ENCODE measurements around the gene WASF3.

DNA sequence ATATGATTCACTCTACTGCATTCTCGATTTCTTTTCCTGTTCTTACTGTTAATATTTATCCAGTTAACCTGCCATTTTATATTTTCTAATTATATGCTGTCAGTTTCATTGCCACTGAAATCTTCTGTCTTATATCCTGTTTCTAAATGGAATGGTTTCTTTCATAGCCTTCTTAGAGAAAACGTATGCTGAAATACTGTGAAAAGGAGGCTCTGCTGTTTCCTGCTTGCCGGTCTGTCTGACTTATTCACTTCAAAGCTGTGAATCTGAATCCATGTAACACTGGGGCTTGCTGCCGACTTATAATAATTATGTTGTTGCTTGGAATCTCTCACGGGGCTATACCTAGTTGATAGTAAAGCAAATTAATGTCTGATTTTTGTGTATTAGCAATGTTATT, 123.1 kb downstream of the WASF3 start:
- TF ChIP-seq CTCF (conservative IDR thresholded peaks at IDR 0.05 in 1 of 2, IDR thresholded peaks at IDR 0.05 in 1 of 2; ENCODE audit: extremely low read depth in 1 of 2, insufficient read depth in 1 of 2, low read depth in 1 of 2, low read length in 2 of 2) (no peak), EZH2 (IDR thresholded peaks at IDR 0.05; ENCODE audit: borderline replicate concordance, low read length) (no peak)

Measured in mammary epithelial cell (primary cell).